KG1 (cell line): ENCODE data around the gene SCAMP5.

Experiments
- DNase-seq: peaks from one replicate; lab custom pipeline; 2025; lab: John Stamatoyannopoulos, UW

The SCAMP5 gene

DNA sequence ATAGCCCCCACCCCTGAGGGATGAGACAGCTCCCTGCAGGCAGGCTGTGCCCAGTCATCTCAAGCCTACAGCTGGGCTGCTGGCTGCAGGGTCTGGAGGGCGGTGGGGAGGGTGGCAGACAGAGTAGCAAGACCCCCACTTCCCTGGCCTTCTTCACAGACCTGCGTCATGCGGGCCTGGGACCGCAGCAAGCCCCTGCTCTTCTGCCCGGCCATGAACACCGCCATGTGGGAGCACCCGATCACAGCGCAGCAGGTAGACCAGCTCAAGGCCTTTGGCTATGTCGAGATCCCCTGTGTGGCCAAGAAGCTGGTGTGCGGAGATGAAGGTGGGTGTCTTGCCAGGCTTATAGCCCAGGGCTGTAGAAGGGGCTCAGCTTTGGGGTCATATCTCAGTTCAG lies 53.0 kb downstream of the SCAMP5 start:
- DNase-seq = no peak

- no peak for DNase-seq
Observed at GRCh38 chr15:75049392-75049791, 54.0 kb downstream of the SCAMP5 start.

- no peak for DNase-seq
Observed at GRCh38 chr15:75050283-75050682, 54.9 kb downstream of the SCAMP5 start.

- no peak for DNase-seq
Observed at GRCh38 chr15:75051191-75051608, 55.8 kb downstream of the SCAMP5 start.

GRCh38 chr15:75051711-75052110 lies 56.3 kb downstream of the SCAMP5 start:
- no peak for DNase-seq

- no peak for DNase-seq
Observed at GRCh38 chr15:75052972-75053747, 57.8 kb downstream of the SCAMP5 start.

GRCh38 chr15:75053748-75054125 lies 58.4 kb downstream of the SCAMP5 start:
- no peak for DNase-seq

- DNase-seq = no peak
Observed at GRCh38 chr15:75054172-75054897, 59.0 kb downstream of the SCAMP5 start.

- no peak for DNase-seq
Observed at GRCh38 chr15:75056036-75056435, 60.7 kb downstream of the SCAMP5 start.

DNA sequence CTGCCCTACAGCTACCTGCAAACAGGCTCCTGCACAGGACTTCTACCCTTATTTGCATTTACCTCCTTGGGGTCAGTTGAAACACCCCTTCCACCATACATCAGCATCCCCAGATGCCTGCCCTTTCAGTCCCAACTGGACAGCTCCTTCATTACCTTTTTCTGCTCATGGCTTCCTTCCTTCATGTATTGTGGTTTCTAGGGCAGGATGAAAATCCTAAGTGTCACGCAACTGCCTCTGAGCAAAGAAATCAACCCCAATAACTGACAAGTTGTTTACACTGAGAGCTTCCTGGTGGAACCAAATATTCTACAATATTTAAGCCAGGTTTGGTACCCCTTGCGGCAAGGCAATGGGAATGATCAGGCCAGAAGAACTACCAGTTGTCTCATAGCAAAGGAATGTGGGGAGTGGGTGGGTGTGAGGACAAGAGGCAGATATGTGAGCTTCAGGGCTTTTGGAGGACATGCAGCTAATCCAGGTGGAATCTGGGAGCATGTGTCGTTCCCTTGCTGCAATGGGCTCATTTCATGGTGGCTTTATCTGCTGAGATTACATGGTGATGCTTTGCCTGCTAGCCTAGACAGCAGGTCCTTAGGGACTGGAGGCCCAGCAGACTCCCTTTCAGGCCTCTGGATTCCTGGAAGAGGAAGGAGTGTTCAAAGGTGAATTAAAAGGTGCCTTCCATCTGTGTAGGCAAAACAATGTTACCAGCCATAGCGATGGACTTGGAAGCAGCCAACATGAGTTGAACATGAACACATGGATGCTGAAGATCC lies 63.0 kb downstream of the SCAMP5 start:
- no peak for DNase-seq

- no peak for DNase-seq
Observed at GRCh38 chr15:75059607-75060006, 64.2 kb downstream of the SCAMP5 start.

DNA sequence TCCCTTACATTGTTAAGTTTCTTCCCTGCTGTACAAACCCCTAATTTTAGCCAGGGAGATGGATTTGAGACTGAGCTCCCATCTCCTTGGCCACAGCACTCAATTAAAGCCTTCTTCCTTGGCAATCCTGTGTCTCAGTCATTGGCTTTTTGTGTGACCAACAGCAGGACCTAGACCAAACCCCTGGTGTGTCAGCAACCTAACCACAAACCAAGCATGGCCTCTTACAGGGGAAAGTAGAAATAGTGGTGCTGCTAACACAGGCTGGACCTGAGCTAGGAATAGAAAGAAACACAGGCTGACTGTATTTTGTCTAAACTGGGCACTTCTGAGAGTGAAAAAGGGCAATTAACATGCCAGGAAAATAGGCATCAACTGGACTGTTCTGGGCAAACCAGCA lies 65.9 kb downstream of the SCAMP5 start:
- DNase-seq = no peak

GRCh38 chr15:75062706-75063105 lies 67.3 kb downstream of the SCAMP5 start:
- DNase-seq = no peak

- no peak for DNase-seq
Observed at GRCh38 chr15:75063338-75063737, 68.0 kb downstream of the SCAMP5 start.

GRCh38 chr15:75063889-75064288 lies 68.5 kb downstream of the SCAMP5 start:
- DNase-seq = no peak

GRCh38 chr15:75064846-75065245 lies 69.5 kb downstream of the SCAMP5 start:
- DNase-seq = no peak

GRCh38 chr15:75065467-75065850 lies 70.1 kb downstream of the SCAMP5 start:
- DNase-seq = no peak

- DNase-seq = no peak
Observed at GRCh38 chr15:75065851-75066509, 70.6 kb downstream of the SCAMP5 start.

DNA sequence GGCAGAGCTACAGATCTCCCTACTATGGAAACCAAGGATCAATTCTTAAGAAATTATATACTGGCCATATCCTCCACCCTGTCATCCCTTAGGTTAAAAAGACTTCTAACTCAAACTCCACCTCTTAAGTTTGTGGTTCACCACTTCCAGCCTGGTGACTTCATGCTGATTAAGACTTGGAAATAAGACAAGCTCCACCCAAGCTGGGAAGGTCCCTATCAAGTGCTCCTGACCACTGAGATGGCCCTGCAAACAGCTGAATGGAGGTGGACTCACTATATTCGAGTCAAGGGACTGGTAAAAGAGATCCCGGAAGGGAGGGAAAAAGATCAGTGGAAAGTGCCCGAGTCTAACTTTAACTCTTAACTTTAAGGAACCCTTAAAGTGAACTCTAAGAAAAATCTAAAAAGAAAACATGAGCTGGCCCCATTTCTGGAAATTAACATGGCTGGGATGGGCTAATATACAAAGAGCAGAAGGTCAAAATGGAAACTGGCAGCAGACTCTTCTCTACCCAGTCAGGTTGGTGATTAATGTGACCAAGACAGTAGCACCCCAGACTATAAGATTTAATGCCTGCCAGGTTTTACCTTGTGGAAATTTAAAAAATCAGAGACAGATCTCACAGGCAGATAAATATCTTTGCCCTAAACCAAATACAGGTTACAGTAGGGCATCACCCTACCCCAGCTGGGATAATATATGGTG lies 71.9 kb downstream of the SCAMP5 start:
- no peak for DNase-seq

DNA sequence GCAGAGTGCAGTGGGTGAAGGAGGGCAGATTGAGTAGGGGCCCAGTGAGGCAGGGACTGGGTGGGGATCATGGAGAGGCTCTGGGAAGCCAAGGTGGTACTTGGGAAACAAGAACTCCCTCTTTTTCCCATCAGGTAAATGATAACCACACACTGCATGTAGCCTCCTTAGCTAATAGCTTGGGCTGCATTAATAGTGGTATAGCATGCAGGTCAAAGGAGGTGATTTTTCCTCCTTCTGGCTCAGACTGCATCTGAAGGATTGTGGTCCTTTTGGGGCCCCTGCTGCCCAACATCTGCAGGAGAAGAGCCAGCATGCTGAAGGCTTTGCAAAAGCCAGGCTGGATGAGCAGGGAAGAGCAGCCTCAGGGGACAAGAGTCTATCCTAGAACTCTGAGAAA lies 73.4 kb downstream of the SCAMP5 start:
- DNase-seq = no peak

- DNase-seq = no peak
Observed at GRCh38 chr15:75069301-75069925, 74.0 kb downstream of the SCAMP5 start.
